Mesenteric fat pad (tissue), 1 donor: ENCODE measurements around the gene ADCY2. TPM values are rescaled to one million over a fixed set of nuclear protein-coding genes. Genes with fewer than 3 reads are reported as not detected.

Experiments used
- DNase-seq: peaks from one replicate; pipeline ENCODE4 v3.0.0-alpha.2; 2020; ENCODE audit warnings: low spot score
- total RNA-seq: library from RNA; stranded (reverse); fragmentation: NEBNext Ultra II Directional; extraction: Animal tissue kit (Norgen Biotek cat#: 25700); gene quantifications from one replicate; pipeline ENCODE4 v1.2.1, GENCODE V29; 2021
- donor health status: DM: yes; HTN: yes; CAD: no.

ADCY2 gene
- total RNA-seq, 1 donor from 2014 or later, result 1.2 TPM

DNA sequence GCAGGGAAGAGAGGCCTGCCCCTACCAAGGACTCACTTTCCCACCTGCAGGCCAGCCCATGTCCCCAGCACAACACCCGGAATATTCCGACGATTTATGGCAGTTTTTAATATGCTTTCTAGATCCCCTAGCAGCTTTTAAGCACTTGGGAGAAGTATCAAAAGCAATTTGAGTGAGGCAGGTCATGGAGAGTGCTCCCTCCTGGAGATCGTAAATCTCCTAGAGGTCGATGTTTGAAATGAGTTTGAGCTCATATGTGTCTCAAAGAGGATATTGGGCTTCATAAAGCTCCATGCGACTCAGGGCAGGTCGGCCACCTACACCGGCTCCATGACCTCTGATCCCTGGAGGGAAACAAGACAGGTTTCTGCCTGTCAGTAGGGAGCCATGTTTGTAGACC, 427.7 kb downstream of the ADCY2 start:
- no peak for DNase-seq

DNA sequence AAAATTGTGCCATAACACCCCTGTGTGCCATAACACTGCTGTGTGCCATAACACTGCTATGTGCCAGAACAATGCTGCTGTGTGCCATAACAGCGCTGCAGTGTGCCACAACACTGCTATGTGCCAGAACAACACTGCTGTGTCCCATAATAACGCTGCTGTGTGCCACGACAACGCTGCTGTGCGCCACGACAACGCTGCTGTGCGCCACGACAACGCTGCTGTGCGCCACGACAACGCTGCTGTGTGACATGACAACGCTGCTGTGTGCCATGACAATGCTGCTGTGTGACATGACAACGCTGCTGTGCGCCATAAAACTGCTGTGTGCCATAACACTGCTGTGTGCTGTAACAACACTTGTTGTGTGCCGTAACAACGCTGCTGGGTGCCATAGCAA, 429.1 kb downstream of the ADCY2 start:
- DNase-seq, result no peak

DNA sequence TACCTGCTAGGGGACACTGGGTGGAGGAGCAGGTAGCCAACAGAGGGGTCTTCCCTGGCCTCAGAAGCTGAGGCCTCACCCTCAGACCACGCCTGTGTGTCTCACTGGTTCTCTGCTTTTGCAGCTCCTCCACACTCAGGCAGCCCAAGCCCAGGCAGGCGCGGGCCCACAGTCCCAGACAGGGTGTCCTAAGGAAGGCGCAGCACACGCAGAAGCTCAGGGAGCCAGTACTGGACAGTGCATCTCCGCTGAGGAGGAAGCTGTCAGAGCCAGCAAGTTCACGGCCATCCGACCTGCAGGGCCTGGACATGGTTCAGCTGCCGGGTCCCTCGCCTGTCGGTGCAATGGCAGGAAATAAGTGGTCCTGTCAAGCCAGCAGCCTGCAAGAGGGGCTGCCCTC, 429.7 kb downstream of the ADCY2 start:
- no peak for DNase-seq

DNA sequence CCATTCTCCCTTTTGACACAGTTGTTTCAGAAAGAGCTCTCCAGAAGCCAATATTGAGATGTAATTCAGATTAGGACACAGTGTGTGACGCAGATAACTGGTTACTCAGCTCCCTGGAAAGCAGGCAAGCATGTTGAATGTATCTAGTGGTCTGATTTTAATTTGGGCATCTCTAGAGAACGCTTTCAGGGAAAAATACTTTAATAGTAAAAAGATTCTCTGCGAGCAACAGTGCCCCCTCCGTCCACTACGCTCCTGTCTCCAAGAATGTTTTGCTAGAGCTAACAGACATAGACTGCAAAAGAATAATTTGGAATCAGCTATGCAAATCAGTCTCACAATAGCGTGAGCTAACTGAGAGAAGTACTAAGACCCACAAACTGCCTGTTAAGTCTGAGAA, 431.7 kb downstream of the ADCY2 start:
- DNase-seq, result no peak

DNA sequence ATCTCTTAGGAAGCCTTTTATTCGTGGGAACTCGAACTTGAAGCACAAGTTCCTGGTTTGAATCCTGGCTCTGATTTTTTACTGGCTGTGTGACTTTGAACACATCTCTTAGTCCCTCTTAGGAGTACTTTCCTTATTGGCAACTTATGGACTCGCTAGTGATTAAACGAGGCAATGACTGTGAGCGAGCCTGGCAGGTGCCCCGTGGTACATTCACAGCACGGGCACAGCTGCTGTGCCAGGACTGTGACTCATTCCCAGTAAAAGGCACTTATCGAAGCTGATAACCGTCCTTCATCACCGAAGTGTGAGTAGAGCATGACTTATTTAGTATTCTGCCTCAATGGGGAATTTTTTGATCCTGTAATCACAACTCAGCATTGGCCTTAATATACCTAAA, 432.3 kb downstream of the ADCY2 start:
- no peak for DNase-seq

DNA sequence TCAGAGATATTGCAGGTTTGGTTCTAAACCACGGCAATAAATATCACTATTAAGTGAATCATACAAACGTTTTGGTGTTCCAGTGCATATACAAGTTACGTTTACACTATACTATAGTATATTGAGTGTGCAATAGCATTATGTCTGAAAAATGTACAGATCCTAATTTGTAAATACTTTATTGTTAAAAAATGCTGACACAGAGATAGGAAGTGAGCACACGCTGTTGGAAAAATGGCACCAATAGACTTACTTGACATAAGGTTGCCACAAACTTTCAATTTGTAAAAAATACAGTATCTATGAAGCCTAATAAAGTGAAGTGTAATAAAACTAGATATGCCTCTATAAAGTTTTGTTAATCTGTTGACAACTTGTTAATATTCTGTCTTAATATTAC, 439.0 kb downstream of the ADCY2 start:
- DNase-seq, result no peak

DNA sequence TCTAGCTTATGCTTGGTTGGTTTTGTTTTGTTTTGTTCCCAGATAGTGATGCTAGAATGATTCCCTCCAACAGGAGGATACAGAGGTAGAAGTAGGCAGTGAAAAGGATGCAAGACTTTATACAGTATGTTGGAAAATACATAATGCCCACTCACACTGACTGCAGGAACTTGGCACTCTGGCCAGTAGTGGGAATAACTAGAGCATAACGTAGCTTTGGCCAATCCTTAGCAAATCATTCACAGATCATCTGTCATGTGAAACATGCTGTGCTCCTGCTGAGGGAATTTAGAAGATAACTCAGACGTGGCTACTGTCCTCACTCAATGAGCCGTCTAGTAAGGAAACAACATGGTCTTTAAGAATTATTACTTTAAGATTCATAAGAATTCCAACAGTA, 441.5 kb downstream of the ADCY2 start:
- DNase-seq, result no peak

DNA sequence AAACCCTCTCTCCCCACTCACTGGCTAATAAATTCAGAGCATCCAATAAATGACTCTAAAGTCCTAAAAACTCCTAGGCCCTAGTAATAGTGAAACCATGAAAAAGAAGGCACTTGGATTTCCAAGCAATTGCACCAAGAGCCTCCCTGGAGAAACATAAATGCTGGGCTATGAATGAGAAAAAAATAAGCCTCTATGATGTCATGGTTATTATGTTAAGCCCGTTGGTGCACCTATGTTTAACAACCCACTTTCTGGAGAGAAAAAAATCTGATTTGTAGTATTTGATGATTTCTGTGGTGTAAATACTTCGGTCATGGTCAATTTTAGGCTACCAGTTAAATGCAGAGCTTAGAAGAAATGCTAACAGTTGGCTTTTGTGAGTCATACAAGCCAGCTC, 446.6 kb downstream of the ADCY2 start:
- DNase-seq, result no peak

DNA sequence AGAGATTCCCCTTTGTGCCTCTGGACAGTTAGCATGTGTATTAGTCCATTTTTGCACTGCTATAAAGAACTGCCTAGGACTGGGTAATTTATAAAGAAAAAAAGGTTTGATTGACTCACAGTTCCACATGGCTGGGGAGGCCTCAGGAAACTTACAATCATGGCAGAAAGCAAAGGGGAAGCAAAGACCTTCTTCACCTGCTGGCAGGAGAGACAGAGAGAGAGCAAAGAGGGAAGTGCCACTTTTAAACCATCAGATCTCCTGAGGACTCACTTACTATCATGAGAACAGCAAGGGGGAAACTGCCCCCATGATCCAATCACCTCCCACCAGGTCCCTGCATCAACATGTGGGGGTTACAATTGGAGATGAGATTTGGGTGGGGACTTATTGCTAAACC, 449.0 kb downstream of the ADCY2 start:
- no peak for DNase-seq

DNA sequence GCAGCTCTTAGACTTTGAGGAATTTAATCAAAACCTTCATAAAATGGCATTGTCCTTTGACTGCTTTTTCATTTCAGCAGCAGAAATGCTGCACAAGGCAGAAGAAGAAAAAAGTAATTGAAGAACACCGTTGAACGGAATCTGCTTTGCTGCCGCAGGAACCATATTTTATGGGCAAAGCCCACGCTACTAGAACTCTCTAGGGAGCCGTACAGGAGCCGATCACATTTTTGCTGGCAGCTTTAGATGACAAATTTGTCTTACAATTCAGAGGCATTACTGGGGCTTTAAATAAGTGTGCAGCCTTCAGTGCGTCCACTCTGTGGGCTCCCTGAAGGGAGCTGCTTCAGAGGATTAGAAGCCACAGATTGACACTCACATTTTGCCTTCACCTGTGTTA, 449.6 kb downstream of the ADCY2 start:
- no peak for DNase-seq

DNA sequence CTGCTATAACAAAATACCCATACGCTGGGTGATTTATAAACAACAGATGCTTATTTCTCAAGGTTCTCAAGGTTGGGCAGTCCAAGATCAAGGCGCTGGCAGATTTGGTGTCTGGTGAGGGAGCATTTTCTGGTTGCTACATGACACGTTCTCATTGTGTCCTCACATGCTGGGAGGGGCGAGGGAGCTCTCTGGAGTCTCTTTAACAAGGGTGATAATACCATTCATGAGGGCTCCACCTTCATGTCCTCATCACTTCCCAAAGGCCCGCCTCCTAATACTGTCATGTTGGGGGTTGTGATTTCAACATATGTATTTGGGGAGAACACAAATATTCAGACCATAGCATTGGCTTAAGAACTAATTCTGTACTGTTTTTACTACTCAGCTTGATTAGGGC, 450.4 kb downstream of the ADCY2 start:
- no peak for DNase-seq

DNA sequence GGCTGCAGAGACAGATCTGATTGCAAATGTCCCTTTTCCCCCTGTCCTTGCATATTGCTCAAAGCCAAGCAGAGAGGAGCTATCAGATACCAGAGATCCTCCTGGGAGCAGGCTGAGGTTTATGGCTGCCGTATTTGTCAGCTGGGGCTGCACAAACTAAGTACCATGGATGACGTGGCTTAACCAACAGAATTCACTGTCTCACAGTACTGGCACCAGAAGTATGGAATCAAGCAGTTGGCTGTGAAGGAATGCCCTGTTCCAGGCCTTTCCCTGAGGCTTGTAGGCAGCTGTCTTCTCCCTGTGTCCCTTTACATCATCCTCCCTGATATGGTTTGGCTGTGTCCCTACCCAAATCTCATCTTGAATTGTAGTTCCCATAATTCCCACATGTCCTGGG, 452.4 kb downstream of the ADCY2 start:
- DNase-seq, result no peak

DNA sequence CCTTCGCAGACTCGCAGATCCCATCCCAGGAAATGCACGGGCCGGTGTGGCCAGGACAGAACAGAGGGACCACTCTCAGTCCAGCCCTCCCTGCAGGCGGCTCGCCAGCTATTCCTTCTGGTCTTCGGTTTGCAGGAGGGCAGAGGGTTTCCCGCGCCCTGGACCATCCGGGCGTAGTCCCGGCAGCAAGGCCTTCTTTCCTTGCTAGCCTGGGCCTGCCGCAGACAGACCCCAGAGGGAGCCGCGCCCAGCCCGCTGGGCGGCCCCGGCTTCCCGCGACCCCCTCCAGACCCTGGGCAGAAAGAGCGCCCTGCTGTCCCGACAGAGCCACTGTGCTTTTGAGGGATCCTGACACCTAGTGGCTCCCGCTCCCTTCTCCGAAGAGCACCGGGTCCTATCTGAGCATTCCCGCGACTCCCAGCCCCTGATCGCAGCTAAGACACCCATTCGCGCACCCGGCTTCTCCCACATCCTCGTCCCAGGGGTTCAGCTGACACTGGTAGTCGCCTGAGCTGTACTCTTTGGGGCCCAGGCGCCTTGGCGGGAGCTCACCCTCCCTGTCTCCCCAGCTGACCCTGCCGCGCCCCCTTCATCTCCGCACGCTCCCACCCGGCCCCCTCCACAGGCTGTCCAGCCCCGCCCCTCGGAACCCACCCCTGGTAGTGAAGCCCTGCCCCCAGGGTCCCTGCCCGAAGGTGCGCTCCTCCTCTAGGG, 453.9 kb downstream of the ADCY2 start:
- no peak for DNase-seq

DNA sequence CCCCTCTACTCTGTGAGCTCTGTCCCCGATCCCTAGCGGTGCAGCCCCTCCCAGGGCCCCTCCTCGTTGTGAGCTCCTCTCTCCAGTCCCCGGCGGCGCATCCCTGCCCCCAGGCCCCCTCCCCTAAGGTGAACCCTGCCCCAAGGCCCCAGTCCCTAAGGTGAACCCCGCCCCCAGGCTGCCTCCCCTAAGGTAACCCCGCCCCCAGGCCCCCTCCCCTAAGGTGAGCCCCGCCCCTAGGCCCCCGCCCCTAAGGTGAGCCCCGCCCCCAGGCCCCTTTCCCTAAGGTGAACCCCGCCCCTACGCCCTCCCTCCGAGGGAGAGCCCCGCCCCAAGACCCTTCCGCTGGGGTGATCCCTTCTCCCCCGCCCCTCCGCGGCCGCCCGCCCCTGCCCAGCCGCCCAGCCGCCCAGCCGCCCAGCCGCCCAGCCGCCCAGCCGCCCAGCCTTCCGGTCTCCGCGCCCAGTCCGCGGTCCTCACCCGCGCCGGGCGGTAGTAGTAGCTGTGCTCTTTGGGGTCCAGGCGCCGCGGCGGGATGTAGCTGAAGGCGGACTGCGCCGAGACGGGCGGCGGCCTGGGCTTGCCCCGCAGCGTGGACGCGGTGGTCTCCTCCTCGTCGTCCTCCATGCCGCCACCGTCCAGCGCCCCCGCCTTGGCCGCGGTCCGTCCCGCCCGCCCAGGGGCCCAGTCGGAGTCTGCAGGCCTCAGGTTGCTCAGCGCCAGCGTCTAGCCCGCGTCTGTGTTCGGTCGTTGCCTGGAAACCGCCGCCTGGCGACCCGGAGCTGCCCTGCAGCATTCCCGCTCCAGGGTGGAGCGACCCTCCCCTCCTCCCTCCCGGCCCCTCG, 454.7 kb downstream of the ADCY2 start, which contains the start of gene CFAP90:
Gene CFAP90 (minus strand): TSS at position 739 of the 845 bp plus-strand sequence. CDS start 112 bp downstream, at position 627.
- DNase-seq, result no peak

DNA sequence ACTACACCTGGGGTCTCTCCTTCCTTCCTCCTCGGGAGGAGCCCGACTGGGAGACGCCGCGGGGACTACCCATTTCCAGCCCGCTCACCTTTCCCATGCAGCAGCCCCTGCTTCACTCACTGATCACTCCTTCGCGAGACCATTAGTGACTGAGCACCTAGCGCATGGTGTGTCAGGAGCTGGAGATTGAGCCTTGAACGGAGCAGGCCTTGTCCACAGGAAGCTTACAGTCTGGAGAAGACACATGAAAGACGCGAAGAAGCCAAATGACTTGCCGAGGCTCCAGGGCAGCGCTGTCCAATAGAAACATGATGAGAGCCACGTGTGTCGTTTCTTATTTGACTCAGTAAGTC, 455.3 kb downstream of the ADCY2 start:
- DNase-seq, result no peak

DNA sequence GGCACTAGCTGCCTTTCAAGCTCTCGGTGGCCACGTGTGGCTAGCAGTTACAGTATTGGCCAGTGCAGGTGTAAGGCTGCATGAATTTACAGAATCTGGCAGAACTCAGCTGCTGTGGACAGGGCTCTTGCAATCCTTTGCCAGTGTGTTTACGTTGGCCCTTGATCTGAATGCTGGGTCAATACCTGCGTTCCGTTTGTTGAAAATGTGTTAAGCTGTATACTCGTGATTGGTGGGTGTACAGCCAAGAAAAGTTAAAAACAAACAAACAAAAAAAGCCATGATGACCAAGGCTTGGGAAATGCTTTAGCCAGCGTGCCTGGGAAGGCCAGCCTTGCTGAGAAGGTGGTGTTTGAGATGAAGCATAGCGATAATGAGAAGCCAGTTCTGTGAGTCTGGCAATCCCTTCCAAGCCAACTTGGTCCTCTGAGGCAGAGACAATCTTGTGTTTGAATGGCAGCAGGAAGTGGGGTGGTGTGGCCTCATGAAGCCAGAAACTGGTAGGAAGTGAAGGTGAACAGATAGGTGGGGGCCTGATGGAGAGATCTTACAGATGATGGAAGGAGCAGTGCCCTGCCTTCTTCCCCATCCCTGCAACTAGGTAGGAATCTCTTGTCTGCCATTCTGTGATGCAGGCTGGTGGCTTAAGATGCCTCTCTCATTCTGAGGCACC, 455.8 kb downstream of the ADCY2 start:
- DNase-seq, result no peak

DNA sequence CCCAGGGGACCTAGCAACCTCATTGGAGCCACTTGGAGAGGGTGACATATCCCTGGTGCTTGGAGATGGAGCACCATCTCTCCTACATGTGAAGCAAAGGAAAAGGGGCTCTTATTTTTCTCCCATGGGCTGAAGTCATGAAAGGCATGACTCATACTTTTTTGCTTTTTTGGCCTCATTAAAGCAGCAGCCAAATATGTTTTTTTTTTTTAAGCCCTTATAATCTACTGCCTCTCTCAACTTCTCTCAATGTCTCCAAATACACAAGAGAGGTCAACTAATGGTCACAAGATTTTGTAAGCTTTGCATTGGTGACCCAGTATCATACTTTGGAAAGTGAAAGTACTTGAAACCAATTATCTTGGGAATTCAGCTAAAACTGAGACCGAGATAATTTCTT, 456.6 kb downstream of the ADCY2 start:
- no peak for DNase-seq

DNA sequence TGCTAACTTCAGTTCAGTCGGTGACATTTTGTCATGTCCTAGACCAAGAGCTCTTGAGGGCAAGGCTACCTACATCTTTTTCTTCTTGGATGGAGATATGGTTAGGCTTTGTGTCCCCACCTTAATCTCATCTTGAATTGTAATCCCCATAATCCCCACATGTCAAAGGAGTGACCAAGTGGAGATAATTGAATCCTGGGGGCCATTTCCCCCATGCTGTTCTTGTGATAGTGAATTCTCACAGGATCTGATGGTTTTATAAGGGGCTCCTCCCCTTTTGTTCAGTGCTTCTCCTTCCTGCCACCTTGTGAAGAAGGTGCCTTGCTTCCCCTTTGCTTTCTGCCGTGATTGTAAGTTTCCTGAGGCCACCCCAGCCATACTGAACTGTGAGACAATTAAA, 457.1 kb downstream of the ADCY2 start:
- DNase-seq, result no peak

DNA sequence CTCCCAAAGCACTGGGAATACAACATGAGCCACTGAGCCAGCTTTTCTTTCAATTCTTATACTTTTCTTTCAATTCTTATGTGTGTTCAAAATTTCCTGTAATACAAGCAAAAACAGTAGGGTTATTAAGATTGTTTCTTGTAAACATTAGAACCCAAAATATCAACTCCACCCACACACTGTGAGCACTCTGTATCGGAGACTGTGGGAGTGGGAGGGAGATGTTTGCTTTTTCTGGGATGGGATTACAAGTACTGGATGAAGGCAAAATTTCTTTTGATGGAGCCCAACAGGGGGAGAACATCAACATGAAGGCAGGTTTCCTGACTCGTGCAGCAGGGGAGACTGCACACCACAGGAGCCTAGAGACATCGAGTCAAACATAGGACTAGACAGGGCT, 459.7 kb downstream of the ADCY2 start:
- no peak for DNase-seq

DNA sequence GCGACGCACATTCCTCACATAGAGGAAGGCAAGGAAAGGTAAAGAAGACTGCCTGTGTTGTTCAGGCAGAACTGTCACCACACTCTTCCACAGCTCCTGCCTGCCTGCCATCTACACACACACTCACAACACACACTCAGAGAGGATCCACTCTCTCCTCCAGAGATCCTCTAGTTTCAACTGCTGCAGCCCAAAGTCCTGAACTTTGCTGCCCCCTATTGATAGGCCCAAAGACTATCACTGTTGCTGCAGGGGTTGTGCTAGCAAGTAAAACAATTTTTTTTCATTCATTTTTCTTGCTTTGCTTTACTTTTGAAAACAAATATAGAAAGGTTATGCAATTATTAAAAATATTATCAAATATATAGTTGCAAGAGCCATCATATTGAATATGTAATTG, 460.9 kb downstream of the ADCY2 start:
- DNase-seq, result no peak

DNA sequence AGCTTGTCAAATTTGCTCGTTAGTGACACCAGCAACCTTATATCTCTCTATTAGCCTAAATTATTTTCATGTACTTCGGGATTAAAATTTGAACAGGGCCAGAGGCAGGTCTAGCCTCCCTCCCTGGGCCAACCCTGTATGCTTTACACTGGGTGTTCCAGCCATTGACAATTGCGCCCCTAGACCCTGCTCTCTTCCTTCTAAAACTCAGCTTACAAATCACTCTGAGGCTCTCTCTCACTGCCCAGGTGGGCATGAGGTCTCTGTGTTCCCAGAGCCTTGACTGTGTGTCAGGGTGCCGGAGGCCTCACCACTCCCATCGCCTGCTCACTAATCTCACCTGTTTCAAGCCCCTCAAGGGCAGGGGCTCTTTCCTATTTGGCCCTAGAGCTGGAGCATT, 461.4 kb downstream of the ADCY2 start:
- DNase-seq, result no peak

DNA sequence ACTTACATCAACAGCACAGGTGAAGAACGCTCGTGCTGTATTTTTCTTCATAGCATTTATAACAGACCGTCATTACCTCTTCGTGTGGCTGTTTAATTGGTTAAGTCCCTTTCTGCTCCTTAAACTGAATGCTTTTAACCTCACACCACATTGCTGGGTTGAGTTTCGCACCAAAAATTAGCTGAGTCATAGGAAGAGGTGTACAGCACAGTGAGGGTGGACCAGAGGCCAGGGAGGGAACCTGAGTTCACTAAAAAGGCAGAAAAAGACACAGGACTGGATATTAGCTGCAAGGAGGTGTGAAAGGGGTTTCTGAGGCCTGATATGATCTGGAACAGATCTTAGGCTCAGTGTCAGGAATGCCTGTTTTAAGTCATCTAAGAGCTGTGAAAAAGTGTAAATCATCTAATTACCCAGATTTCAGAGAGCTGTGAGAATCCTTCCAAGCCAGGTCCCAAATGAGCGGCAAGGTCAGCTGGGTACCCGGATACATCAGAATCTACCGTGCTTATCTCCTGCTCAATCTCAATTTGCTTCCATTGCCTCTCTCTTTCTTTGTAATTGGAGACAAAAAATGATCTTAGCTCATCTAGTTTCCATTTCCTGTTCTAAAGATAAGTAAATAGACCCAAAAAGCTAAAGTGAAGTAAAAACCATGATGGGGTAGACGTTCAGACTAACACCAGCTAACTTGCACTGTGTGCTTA, 462.1 kb downstream of the ADCY2 start:
- DNase-seq, result no peak
